HEK293T (cell line): ENCODE data around the gene CBX1.

Experiments
- BHLHE40 ChIP-seq: fragments of 450-650 bp; IDR thresholded peaks from 2 replicates; pipeline ENCODE4 v1.6.1; 2016; ENCODE audit warnings: mild to moderate bottlenecking, moderate library complexity, borderline replicate concordance
- ELF4 ChIP-seq: fragments of 450-650 bp; IDR thresholded peaks from 2 replicates; pipeline ENCODE4 v1.6.1; 2017; ENCODE audit warnings: antibody characterized with exemption
- FOXA1 ChIP-seq: fragments of 450-650 bp; IDR thresholded peaks from 2 replicates; pipeline ENCODE4 v1.6.1; 2016; ENCODE audit warnings: mild to moderate bottlenecking
- FOXK2 ChIP-seq: fragments of 450-650 bp; IDR thresholded peaks from 2 replicates; pipeline ENCODE4 v1.6.1; 2016; ENCODE audit warnings: mild to moderate bottlenecking
- FOXM1 ChIP-seq: fragments of 450-650 bp; IDR thresholded peaks from 2 replicates; pipeline ENCODE4 v1.6.1; 2017; ENCODE audit warnings: mild to moderate bottlenecking, borderline replicate concordance
- HDGF ChIP-seq: fragments of 450-650 bp; IDR thresholded peaks from 2 replicates; pipeline ENCODE4 v1.6.1; 2017; ENCODE audit warnings: antibody characterized with exemption, borderline replicate concordance
- L3MBTL2 ChIP-seq: fragments of 450-650 bp; conservative IDR thresholded peaks from 2 replicates; pipeline ENCODE4 v1.6.1; 2016; ENCODE audit warnings: mild to moderate bottlenecking
- NFRKB ChIP-seq: fragments of 450-650 bp; IDR thresholded peaks from 2 replicates; pipeline ENCODE4 v1.6.1; 2016; ENCODE audit warnings: mild to moderate bottlenecking, moderate library complexity
- SP1 ChIP-seq: fragments of 450-650 bp; IDR thresholded peaks from 2 replicates; pipeline ENCODE4 v1.6.1; 2017
- SUZ12 ChIP-seq: fragments of 450-650 bp; IDR thresholded peaks from 2 replicates; pipeline ENCODE4 v1.6.1; 2016; ENCODE audit warnings: mild to moderate bottlenecking
- TARDBP ChIP-seq: fragments of 450-650 bp; IDR thresholded peaks from 2 replicates; pipeline ENCODE4 v1.6.1; 2016

DNA sequence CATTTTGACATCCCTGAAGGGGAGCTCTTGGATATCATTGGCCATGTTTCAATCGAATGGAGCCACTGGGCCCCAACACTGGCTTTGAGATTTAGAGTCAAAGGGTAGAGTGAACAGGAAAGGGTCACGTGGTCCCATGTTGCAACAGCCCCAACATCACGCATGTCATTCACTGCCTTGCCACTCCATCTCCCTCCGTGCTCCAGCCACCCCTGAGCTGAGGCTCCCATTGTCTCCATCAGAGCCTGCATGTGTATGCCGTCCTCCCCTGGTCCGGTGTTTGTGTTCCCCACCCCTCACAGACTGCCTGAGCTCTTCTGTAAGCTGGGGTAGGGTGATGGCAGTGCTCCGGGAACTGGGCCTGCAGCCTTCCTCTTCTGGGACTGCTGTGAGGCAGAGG is 41.0 kb downstream of the CBX1 start:
- TF ChIP-seq TARDBP (no peak), FOXA1 (no peak), HDGF (no peak), SP1 (no peak), NFRKB (no peak), BHLHE40 (no peak), FOXM1 (no peak), ELF4 (no peak), FOXK2 (no peak), L3MBTL2 (no peak), SUZ12 (no peak)
